ENCODE results near the gene PPARA.
"Not testable (repeated sequence)": the region's sequence is repeated elsewhere in the genome, so short reads cannot be mapped to it uniquely, and the experiment has no call there.

PPARA gene

DNA sequence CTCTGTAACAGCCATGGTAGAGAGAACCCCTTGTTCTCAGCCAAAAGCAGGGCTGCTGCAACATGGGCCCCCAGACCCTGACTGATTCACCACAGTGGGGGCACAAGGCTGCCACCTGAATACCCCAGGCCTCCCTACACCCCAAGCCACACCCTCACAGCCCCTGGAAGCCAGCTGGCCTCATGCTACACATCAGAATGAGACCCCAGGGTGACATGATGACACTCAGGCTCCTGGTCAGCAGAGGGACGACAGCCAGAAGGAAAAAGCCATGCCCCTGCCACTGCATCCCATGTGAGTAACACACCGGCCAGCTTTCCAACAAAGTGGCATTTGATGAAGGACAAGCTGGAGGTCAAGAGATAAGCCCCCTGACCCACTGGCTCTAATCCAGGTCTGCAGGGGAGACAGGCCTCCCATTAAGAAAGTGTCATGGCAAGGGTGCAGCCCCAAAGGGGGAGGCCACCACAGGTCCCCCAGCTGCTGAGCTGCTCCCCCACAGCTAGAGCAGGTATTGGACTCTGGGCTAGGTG lies 97.2 kb downstream of the PPARA start:
- DNase-seq (ENCODE audit: low spot score) = no peak

DNA sequence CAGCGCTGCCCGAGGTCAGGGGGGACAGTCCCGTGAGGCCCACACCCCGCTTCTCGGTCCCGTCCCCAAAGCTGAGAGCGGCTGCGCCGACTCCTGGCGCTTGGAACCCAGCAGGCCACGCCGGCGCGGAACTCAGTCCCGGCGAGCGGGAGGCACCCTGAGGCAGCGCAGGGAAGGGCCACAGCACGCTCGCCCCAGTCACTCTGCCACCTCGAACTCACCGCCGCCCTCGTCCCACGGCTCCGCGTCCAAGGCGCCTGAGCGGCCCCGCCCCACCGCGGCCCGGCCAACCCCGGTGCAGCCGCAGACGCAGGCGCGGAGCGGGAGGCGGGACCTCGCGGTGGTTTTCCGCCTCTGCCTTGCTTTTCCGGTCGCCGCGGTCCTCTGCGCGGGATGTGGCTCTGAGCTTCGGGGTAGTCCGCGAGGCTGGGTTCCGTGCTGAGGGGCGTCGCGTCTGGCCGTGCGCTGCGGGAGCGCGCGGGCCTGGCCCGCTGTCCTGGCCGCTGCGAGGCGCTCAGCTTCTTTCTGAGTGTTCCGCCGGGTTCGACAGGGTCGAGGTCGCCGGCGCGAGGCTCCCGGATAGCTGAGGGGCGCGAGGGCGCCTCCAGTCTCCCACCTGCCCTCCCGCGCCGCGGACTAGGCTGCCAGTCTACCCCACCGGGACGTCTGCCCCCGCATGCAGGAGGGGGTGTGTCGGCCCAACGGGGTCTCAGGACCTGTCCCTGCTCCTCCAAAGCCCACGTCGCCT lies 99.9 kb downstream of the PPARA start, which contains the start of gene CDPF1:
Gene CDPF1, minus strand, starts transcription at position 259 of the 748 bp plus-strand sequence. CDS start 2,009 bp downstream, outside the sequence.
- DNase-seq (ENCODE audit: low spot score) = peak; percentile 98

DNA sequence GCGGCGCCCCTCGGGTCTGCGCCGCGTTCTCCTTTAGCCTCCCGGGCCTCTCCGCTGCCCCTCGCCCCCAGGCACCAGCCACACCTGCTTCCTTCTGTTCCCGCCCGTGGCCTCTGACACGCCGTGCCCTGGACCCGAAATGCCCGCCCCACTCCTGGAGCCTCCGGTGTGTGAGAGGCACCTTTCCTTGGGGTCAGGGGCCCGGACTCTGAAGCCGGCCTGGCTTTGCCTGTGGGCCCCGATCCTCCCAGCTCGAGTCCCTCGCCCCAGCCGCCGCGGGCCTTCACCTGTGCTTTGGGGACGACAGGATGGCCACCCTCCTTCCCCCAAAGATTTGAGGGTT lies 100.4 kb downstream of the PPARA start:
- DNase-seq (ENCODE audit: low spot score) = no peak

DNA sequence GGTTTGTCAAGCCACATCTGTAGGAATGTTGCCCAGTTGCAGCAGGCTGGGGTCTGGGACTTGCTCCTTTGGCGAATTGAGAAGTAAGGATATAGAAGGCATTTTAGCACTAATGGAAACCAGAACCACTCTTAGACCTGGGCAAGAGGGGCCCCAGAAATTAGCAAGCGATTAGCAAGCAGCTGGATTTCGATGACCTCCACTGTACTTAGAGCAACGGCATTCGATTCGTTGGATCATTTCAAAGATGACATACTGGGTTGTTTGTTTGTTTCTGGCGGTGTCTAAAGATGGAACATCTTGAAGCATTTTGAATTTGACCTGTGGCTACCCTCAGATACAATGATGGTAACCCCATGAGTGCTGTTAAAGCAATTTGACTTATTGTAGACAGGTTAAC lies 100.9 kb downstream of the PPARA start:
- DNase-seq (ENCODE audit: low spot score) = no peak

DNA sequence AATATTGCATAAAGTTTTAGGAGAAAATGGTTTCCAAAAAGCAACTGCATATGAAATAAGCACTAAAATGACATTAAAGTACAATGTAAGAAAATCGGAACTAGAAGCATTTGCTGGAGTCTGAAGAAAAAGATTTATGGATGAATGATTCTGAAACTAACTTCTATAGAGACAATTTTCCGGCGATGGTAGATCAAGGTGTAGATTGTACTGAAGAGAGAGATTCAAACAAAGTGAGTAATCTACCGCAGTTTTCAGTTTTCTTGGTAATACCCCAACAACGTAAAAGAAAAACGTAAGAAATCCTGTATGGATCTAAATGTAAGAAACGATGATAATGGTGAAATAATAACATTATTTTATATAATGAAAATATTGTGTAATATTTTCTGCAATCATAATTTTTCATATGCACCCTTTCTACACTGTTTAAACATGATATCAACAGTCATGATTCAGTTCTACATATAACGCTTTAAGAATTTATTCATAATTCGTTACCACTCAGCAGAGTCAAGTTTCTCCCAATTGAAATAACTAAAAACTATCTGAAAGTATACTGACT lies 101.6 kb downstream of the PPARA start:
- no peak for DNase-seq (ENCODE audit: low spot score)

DNA sequence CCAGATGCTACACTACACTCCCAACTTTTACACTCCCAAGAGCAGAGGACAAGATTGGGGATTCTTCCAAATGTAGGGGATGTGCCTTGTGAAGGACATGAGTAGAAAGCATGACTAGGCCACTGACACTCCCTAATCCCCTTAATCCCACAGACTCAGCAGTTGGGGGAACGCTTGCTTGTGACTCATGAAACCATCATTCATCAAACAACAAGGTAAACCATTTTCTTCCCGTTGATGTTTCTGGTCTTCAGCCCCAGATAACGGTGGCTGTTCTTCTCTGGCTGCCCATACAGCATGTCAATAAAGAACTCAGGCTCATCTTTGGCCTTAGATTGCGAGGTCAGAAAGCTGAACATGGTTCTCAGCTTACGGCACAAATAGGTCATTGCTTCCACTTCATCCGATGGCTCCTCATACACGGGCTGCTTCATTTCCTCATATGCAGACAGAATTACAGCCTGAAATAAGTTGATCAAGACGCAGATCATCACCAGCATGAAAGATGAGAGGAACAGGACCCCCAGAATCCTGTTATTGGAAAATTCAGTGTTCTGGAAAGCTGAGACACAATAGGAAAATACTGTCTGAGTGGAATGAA lies 106.1 kb downstream of the PPARA start:
- DNase-seq (ENCODE audit: low spot score) = no peak

DNA sequence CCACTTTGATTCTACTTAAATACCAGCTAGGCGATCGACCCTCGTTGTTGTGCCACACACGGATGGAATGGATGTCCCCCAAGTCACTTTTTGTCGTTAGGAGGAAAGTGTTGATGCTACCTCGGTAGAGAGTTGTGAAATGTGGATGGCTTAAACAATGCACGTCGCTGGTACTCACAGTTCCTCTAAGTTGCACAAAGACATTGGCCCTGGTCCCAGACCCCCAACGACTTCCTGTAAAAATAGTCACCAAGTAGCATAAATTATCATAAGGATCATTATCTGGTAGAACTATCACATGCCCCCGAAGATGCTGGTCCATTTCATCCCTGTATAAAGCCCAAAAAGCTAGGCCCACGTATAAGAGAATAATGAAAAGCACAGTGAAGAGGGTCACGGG lies 109.0 kb downstream of the PPARA start:
- no peak for DNase-seq (ENCODE audit: low spot score)

DNA sequence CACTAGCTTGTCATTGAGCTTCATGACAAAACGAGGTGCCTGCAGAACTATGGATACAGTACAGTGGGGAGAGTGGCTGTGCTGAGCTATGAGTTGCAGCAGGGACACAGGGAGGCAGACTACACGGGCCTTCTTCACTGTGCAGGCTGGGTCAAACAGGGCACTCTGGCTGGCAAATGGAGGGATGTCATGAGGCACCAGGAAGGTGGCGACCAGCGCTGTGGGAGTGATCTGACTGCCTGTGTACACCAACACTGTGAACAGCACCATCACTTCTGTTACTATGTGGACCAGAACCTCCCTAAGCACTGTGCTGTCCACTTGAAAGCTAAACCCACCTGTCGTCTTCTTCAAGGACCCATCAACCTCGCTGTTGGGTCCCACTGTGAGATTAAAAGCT lies 109.7 kb downstream of the PPARA start:
- no peak for DNase-seq (ENCODE audit: low spot score)

DNA sequence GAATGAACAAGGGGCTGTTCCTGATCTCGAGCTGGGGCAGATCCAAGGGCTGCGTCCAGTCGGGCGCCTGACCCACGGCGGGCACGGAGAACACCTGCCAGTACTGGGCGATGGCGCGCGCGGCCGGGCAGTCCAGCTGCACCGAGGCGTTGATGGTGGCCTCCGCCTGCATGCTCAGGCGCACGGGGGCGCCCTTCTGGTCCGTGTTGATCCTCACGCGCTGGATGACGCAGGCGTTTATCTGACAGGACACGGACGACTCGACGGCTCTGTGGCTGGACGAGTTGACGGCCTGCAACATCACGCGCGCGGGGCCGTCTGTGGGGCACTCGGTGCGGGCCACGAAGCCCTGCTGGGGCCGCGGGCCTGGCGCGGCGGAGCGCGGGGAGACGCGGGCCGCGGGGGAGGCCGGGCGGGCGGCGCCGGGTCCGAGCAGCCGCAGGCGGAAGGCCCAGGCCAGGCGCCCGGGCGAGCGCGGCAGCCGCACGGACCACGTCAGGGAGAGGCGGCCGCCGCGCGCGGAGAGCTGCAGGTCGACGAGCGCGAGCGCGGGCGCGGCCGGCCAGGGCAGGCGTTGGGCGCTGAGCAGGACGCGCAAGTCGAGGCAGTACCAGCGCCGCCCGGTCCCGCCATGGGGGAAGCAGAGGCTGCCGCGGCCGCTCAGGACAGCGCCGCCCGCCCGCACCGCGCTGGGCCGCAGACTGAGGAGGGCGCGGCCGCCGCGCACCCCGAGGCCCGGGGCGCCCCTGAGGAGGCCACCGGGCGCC lies 112.3 kb downstream of the PPARA start:
- peak; percentile 43 for DNase-seq (ENCODE audit: low spot score)

DNA sequence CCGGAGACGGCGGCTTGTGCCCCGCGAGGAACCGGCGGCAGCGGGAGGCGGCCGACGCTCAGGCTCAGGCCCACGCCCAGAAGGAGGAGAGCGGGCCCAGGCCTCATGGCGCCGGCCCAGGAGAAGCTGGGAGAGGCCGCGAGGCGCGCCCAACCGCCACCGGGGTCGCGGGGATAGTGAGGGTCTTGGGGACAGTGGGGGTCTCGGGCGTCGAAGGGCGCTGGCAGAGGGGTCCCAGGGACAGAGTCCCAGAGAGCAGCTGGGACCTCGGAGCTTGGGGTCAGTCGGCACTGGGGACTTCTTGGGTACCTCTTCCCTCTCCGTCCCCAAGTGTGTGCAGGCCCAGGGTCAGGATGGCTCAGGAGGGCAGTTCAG lies 112.9 kb downstream of the PPARA start, which contains the start of gene PKDREJ:
Gene PKDREJ, minus strand, starts transcription at position 128 of the 375 bp plus-strand sequence. Its CDS starts 21 bp downstream, at position 107.
- no peak for DNase-seq (ENCODE audit: low spot score)

DNA sequence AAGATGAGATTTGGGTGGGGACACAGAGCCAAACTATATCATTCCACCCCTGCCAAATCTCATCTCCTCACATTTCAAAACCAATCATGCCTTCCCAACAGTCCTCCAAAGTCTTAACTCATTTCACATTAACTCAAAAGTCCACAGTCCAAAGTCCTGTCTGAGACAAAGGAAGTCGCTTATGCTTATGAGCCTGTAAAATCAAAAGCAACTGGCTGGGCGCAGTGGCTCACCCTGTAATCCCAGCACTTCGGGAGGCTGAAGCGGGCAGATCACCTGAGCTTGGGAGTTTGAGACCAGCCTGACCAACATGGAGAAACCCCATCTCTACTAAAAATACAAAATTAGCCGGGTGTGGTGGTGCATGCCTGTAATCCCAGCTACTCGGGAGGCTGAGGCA lies 114.2 kb downstream of the PPARA start:
- DNase-seq (ENCODE audit: low spot score) = not testable (repeated sequence)

DNA sequence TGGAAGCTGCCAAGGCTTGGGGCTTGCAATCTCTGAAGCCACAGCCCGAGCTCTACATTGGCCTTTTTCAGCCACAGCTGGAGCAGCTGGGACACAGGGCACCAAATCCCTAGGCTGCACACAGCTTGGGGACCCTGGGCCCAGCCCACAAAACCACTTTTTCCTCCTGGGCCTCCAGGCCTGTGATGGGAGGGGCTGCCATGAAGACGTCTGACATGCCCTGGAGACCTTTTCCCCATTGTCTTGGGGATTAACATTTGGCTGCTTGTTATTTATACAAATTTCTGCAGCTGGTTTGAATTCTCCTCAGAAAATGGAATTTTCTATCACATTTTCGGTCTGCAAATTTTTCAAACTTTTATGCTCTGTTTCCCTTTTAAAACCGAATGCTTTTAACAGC lies 115.3 kb downstream of the PPARA start:
- DNase-seq (ENCODE audit: low spot score) = not testable (repeated sequence)

DNA sequence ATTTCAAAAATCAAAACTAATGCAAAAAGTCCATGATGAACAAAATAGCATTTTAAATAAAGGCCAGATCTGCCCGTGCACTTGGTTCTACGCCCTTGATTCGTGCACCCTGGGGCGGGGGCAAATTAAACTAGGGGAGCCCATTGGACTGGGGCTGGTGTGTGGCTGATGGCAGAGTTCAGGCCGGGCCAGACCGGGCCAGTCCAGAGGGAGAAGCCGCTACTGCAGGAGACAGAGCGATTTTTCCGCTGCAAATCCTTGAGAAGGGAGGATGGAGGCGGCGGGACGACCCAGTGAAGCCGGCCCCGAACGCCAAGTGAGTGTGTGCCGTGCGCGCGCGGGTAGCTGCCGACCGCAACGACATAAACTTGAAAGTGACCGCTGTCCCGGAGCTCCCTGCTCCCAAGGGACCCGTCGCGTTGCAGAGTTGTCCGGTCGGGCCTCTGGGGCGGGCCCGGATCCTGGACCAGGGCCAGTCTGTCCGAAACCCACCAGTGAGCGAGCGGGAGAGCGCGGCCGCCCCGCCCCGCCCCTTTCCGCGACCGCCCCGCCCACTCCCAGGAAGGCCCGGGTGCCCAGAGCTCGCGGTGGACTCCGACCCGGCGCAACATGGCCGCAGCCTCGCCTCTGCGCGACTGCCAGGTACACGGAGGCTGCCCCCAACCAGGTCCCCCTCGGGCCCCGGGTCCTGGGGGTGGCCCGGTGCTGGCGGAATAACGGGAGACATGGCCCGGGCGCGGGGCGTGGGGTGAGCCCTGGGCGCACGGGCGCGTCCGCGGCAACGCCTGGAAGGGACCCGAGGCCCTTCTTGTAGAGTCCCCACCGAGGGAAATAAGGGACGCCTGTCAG lies 117.3 kb downstream of the PPARA start, which contains the start of gene TTC38:
Gene TTC38, plus strand, starts transcription at position 578 of the 849 bp plus-strand sequence. Its CDS starts 32 bp downstream, at position 610.
- DNase-seq (ENCODE audit: low spot score) = peak; percentile 97

DNA sequence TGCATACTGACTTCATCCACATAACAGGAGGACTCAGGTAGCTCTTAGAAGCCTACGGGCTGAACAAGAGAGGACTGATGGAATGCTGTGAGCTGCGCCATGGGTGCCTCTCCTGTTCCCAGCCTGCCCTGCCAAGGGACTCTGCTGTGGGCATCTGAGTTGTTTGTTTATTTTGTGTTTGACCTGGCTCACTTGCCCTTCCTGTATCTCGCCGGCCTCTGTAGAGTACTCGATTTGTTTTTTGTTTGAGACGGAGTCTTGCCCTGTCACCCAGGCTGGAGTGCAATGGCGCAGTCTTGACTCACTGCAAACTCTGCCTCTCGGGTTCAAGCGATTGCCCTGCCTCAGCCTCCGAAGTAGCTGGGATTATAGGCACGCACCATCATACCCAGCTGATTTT lies 119.2 kb downstream of the PPARA start:
- no peak for DNase-seq (ENCODE audit: low spot score)

DNA sequence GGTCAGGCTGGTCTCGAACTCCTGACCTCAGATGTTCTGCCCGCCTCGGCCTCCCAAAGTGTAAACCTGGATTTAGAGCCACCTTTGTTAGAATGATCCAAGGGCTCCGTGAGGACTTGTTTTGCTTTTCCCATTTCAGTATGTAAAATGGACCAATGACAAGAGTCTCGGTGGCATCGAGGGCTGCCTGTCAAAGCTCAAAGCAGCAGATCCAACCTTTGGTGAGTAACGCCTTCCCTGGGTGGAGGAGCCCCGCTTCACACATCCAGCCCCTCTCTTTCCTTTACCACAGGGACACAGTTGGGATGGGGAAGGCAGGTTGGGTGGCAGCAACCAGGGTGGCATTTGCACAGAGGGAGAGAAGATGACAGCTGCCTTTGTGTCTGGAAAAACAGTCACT lies 121.9 kb downstream of the PPARA start:
- no peak for DNase-seq (ENCODE audit: low spot score)

DNA sequence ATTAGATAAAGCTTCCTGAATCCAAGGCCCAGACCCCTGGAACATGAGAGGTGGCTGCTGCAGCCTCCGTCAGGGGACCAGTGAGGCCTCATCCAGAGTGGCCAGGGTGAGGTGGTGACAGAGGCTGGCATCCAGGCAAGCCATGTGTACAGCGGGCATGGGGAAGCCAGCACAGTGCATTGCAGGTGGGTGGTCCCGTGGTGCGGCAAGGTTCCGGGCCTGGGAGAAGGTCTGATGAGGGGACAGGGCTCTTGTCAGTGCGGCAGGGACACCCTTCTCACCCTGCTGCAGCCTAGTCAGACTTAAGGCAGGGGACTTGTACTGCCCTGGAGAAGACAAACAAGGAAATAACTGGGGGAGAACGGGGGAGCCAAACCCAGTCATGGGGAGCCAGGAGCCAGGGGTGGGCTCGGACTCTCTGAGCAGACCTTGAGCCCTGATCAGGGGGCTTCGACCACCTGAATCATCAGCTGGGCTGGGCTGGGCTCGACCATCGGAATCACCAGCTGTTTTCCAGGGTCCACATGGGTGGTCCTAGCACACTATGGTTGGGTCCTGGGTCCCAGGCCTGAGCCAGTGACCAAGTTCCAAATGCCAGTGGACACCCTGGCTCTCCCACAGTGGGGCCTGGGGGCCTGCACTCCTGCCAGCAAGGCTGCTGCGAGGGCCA lies 122.6 kb downstream of the PPARA start:
- no peak for DNase-seq (ENCODE audit: low spot score)

DNA sequence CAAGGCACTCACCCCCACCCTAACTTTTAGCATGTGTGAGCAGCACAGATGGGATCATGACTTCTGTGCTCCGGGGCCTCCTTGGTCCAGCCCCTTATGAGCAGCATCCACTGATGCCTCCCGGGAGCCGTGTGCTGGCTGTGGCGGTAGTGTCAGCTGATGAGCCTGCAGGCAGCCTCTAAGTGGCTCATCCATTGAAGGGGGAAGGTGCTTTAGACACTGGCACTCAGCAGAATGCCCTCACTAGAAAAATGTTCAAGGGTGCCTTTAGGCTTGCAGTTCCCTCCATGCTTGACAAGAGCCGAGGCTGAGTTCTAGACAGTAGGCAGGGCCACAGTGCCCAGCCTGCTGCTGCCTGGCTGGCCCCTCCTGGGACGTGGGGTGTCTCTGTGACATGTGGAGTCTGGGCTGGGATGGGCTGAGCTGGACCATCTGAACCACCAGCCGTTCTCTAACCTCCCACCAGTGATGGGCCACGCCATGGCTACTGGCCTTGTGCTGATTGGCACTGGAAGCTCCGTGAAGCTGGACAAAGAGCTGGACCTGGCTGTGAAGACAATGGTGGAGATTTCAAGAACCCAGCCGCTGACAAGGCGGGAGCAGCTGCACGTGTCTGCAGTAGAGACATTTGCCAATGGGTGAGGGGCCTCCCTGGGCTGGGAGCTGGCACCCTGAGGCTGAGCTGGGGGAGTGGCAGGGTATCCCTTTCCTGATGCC lies 123.3 kb downstream of the PPARA start:
- DNase-seq (ENCODE audit: low spot score) = no peak

DNA sequence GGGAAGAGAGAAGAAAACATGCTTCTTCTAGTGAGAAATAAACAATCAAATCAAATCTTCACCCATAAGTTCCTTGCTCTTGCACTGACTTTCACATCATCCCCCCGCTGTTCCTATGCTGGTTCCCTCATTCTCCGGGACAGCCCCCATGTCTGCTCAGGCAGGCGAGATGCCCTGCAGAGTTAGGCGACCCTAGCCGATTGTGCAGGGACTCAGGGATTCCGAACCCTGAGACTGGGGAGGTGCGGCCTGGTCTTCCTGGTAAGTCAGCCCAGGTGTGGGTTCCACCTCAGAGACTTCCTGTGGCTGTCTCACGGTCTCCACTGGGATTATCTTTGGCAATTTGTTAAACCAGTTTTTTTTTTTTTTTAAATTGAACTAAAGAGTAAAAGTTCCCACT lies 124.1 kb downstream of the PPARA start:
- DNase-seq (ENCODE audit: low spot score) = no peak

DNA sequence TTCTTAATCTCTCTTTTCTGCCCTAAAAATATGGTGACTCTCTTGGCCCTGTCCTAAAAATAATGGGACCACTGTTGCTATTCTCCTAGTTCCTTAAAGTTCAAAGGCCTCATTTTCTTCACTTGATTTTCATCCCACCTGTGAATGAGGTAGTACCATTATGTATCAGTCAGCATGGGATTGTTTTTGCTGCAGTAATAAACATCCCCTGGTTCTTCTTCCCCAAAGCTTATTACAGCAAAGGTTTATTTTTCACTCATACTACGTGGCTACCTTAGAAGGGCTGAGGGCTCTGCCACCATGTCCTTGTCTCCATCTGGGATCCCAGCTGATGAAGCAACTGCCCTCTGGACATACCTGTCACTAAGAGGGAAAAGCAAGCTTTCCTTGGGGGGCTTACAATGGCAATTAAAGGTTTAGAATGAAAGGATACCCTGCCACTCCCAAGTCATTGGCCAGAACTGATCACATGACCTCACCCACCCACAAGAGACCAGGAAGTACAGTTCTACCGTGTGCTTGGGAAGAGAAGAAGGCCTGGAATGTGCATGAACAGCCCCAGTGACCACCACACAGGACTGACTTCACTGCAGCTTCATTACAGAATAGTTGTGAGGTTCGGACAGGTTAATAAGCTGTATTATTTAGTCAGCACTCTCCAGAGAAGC lies 125.3 kb downstream of the PPARA start:
- DNase-seq (ENCODE audit: low spot score) = no peak

DNA sequence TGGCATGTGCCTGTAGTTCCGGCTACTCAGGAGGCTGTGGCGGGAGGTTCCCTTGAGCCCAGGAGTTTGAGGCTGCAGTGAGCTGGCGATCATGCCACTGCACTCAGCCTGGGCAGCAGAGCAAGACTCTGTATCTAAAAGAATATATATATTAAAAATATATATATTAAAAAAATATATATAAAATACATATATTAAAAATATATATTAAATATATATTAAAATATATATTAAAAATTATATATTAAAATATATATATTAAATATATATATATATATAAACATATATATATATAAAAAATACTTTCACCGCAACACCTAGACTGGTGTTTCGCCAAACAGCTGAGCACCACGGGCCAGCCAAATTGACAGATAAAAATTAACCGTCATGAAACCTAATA lies 126.2 kb downstream of the PPARA start:
- DNase-seq (ENCODE audit: low spot score) = no peak

Measured in GM03348 (cell line).